Measurements from ENCODE around the gene DTX3.

- TF ChIP-seq CTCF (IDR thresholded peaks at IDR 0.05 in 4 of 5, conservative IDR thresholded peaks at IDR 0.05 in 1 of 5) = no peak
- TF ChIP-seq POLR2A (IDR thresholded peaks at IDR 0.05) = no peak
Observed at GRCh38 chr12:57637364-57637763, 32.7 kb downstream of the DTX3 start.

Data from gastrocnemius medialis (tissue), 4 donors.